DND-41 (cell line): Measurements from ENCODE around the gene KDM8.

ENCODE experiments used
- CTCF ChIP-seq: IDR thresholded peaks from 2 replicates; pipeline ENCODE4 v1.5.1; 2012; ENCODE audit warnings: borderline replicate concordance, low read length, moderate library complexity, mild to moderate bottlenecking; ENCODE audit not compliant: poor library complexity, severe bottlenecking; ENCODE audit errors: extremely low read depth
- EZH2 ChIP-seq: IDR thresholded peaks from 3 replicates; pipeline ENCODE4 v1.6.1; 2012; ENCODE audit warnings: borderline replicate concordance, low read depth, mild to moderate bottlenecking, moderate library complexity, low read length, inconsistent platforms; ENCODE audit not compliant: severe bottlenecking

- TF ChIP-seq CTCF: no peak
- no peak for TF ChIP-seq EZH2
These were observed 51.0 kb downstream of the KDM8 start for GRCh38 chr16:27254262-27254811.
